Astrocyte (in vitro differentiated cells and primary cell): ENCODE results near the gene GAB1.

ENCODE experiments used
- CTCF ChIP-seq: IDR thresholded peaks from 2 replicates; pipeline ENCODE4 v1.5.1; 2011; ENCODE audit warnings: low read depth, mild to moderate bottlenecking, inconsistent platforms, low read length, moderate library complexity; ENCODE audit not compliant: insufficient read depth
- EZH2 ChIP-seq: IDR thresholded peaks from 2 replicates; pipeline ENCODE4 v1.6.1; 2012; ENCODE audit warnings: mild to moderate bottlenecking, low read length, inconsistent platforms; ENCODE audit not compliant: insufficient read depth

- no peak for TF ChIP-seq CTCF
- no peak for TF ChIP-seq EZH2
Measured at GRCh38 chr4:143382596-143382995, 45.9 kb downstream of the GAB1 start.
